ENCODE data around the gene ELMO3.

DNA sequence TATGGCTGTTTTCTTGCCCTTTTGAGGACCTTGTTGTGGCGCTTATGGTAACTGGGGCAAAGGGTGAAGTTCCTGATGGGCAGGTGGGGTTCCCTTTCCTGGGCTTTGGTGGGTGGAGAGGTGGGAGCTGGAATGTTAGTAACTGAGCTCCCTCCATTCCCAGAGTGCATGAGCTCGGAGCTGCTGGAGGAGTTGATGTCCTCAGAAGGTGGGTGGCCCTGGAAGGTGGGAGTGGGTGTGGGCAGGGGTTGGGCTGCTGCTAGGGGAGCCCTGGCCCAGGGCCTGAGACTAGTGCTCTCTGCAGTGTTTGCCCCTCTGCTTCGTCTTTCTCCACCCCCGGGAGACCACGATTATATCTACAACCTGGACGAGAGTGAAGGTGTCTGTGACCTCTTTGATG, 1.2 kb upstream of the ELMO3 start:
- TF ChIP-seq, protein P1, sequence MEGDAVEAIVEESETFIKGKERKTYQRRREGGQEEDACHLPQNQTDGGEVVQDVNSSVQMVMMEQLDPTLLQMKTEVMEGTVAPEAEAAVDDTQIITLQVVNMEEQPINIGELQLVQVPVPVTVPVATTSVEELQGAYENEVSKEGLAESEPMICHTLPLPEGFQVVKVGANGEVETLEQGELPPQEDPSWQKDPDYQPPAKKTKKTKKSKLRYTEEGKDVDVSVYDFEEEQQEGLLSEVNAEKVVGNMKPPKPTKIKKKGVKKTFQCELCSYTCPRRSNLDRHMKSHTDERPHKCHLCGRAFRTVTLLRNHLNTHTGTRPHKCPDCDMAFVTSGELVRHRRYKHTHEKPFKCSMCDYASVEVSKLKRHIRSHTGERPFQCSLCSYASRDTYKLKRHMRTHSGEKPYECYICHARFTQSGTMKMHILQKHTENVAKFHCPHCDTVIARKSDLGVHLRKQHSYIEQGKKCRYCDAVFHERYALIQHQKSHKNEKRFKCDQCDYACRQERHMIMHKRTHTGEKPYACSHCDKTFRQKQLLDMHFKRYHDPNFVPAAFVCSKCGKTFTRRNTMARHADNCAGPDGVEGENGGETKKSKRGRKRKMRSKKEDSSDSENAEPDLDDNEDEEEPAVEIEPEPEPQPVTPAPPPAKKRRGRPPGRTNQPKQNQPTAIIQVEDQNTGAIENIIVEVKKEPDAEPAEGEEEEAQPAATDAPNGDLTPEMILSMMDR (IDR thresholded peaks at IDR 0.05; ENCODE audit: low read depth, low read length, poor library complexity, severe bottlenecking), result no peak
- TF ChIP-seq EZH2phosphoT487 (IDR thresholded peaks at IDR 0.05; ENCODE audit: borderline replicate concordance, low read length), result no peak
